Activated CD4-positive, alpha-beta T cell treated with anti-CD3 and anti-CD28 coated beads for 4 hours (primary cell): Measurements from ENCODE around the gene ZNF571.

Source experiments
- DNase-seq, 2 donors: peaks; one replicate each; pipeline ENCODE4 v3.0.0-alpha.2; 2020

ZNF571 gene

GRCh38 chr19:37594304-37594981 is at the start of gene ZNF571, which contains the start of gene ZNF540:
TSS of gene ZNF571 (minus strand) at chr19:37594792. CDS start at chr19:37586676, 8,116 bp downstream.
TSS of gene ZNF540 (plus strand) at chr19:37594876. CDS start at chr19:37598448, 3,572 bp downstream.
- DNase-seq, result peak; percentile 92 to 93

GRCh38 chr19:37635076-37636056 is 40.8 kb upstream of the ZNF571 start:
- no peak for DNase-seq

- DNase-seq, result peak; percentile 40 to 57
Measured at GRCh38 chr19:37594982-37595382, 390 bp upstream of the ZNF571 start.

- no peak for DNase-seq
Measured at GRCh38 chr19:37593996-37594303, 642 bp downstream of the ZNF571 start.

- DNase-seq, result no peak
Measured at GRCh38 chr19:37583340-37583739, 11.3 kb downstream of the ZNF571 start.

GRCh38 chr19:37572203-37572602 is 22.4 kb downstream of the ZNF571 start:
- no peak for DNase-seq

- no peak for DNase-seq
Measured at GRCh38 chr19:37565370-37565669, 29.3 kb downstream of the ZNF571 start.

- no peak for DNase-seq
Measured at GRCh38 chr19:37564624-37565369, 29.8 kb downstream of the ZNF571 start.

GRCh38 chr19:37563518-37563917 is 31.1 kb downstream of the ZNF571 start:
- no peak for DNase-seq

GRCh38 chr19:37551129-37551993 is 43.2 kb downstream of the ZNF571 start:
- peak; percentile 10 to 31 for DNase-seq

GRCh38 chr19:37537391-37537947 is 57.1 kb downstream of the ZNF571 start:
- no peak for DNase-seq

GRCh38 chr19:37519890-37520289 is 74.7 kb downstream of the ZNF571 start:
- DNase-seq, result no peak
